ENCODE results near the gene CRELD2. TPM values are rescaled to one million over a fixed set of nuclear protein-coding genes. Genes with fewer than 3 reads are reported as not detected.
A peak's percentile ranks its signal among the peaks of the same experiment; 100 is the strongest.

The CRELD2 gene
- polyA plus RNA-seq, 2 of the 4 experiments (the other 2 are of a cell fraction) = 15.1 to 18.7 TPM

- TF ChIP-seq RARB (CRISPR knock-in tag; IDR thresholded peaks at IDR 0.05) (no peak), ZNF302 (CRISPR knock-in tag; IDR thresholded peaks at IDR 0.05) (no peak), FOSB (CRISPR knock-in tag; IDR thresholded peaks at IDR 0.05) (no peak), PHF8 (IDR thresholded peaks at IDR 0.05; ENCODE audit: borderline replicate concordance, low read depth) (no peak), HDAC2 (IDR thresholded peaks at IDR 0.05) (no peak), MYC (IDR thresholded peaks at IDR 0.05; ENCODE audit: borderline replicate concordance, low read length) (no peak)
Measured at GRCh38 chr22:49963647-49964026, 45.2 kb downstream of the CRELD2 start (continued).

GRCh38 chr22:49964136-49965090 lies 46.0 kb downstream of the CRELD2 start:
- Histone ChIP-seq H3K4me1 (peaks cover 40% of the 10 kb centered on the region), H3K4me2 (peak overlapping the region; percentile 93; the same call in 2 of the 3 replicates), H3K27ac (peak overlapping the region in 1 of 2 experiments; percentile 96; a peak in 3 of 6 replicates), H3K9me3 (no peaks in the 10 kb centered on the region), H3K4me3 (no peak overlapping the region)
- 70% methylated on average over 11 of the region's 19 CpGs for WGBS (ENCODE audit: missing lambda C conversion rate)
- TF ChIP-seq HOXA7 (CRISPR knock-in tag; IDR thresholded peaks at IDR 0.05) = 0 out of 2 replicates have a peak, but pooled peaks have one; percentile 3
- TF ChIP-seq JUN (IDR thresholded peaks at IDR 0.05) = no peak
- no peak for TF ChIP-seq ZC3H11A (IDR thresholded peaks at IDR 0.05)
- DNase-seq (ENCODE audit: low read depth in 1 of 2, low spot score in 1 of 2) = no peak
- no peak for ATAC-seq
- FAIRE-seq = no peak
- CTCF ChIA-PET = no interaction called here
- POLR2A ChIA-PET = no interaction called here

DNA sequence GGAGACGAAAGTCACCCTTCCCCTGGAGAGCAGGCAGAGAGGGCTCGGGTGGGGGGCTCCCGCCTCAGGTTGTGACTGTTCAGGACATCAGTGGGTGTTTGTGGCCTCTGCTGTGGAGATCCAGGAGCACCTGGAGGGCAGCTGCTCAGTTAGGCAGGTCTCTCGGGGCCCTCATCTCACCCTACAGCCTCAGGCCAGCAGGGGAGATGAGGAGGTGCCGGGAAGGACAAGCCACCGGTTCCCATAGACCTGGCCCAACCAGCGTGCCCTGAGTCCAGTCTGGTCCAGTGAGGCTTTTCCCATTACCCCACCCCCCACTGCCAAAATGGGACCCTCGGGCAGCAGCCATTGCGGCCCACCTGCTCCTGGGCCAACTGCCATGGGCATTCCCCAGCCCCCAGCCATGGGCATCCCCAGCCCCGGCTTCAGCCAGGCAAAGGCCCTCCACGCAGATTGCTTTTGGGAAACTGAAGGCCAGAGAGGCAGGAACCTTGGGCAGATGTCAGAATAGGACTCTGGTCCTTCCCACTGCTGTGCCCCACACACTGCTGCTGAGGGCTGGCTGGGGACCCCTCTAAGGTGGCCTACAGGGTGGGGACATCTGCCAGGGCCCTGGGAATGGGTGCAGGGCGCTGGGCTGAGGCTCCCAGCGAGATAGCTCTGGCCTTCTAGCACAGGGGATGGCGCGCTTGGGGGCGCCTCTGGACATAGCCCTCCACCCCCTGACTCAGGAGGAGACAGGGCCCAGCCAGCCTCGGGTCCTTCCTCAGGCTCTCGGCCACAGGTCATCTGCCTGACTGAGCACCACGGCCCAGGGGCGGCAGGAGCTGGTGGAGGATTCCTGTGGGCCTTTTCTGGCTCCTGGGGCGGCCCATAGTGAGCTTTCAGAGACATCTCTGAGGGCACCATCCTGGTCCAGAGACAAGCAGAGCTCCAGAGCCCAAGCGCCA lies 46.9 kb downstream of the CRELD2 start:
- no peak overlapping the region for H3K4me3 ChIP-seq
- peak overlapping the region in 1 of 2 experiments; percentile 96; a peak in 2 of 6 replicates for H3K27ac ChIP-seq
- DNase-seq (ENCODE audit: low read depth in 1 of 2, low spot score in 1 of 2) (no peak), ATAC-seq (no peak), FAIRE-seq (no peak)
- H3K4me2 ChIP-seq = no peak overlapping the region
- POLR2A ChIA-PET = no interaction called here
- no peaks in the 10 kb centered on the region for H3K9me3 ChIP-seq
- H3K4me1 ChIP-seq = peaks cover 46% of the 10 kb centered on the region
- TF ChIP-seq HOXB5 (CRISPR knock-in tag; IDR thresholded peaks at IDR 0.05) = no peak
- no peak for TF ChIP-seq MAFK (IDR thresholded peaks at IDR 0.05; ENCODE audit: partially characterized antibody)
- TF ChIP-seq NFE2L2 (conservative IDR thresholded peaks at IDR 0.05; ENCODE audit: low read length) = no peak
- no peak for TF ChIP-seq HEYL (CRISPR knock-in tag; IDR thresholded peaks at IDR 0.05)
- TF ChIP-seq FOSB (CRISPR knock-in tag; IDR thresholded peaks at IDR 0.05) = no peak
- TF ChIP-seq SREBF2 (IDR thresholded peaks at IDR 0.05) = no peak
- TF ChIP-seq EP300 (IDR thresholded peaks at IDR 0.05) = no peak
- no peak for TF ChIP-seq ZNF302 (CRISPR knock-in tag; IDR thresholded peaks at IDR 0.05)
- TF ChIP-seq JUN (IDR thresholded peaks at IDR 0.05) = no peak
- no peak for TF ChIP-seq CHD4 (IDR thresholded peaks at IDR 0.05; ENCODE audit: borderline replicate concordance)
- TF ChIP-seq, protein P1, sequence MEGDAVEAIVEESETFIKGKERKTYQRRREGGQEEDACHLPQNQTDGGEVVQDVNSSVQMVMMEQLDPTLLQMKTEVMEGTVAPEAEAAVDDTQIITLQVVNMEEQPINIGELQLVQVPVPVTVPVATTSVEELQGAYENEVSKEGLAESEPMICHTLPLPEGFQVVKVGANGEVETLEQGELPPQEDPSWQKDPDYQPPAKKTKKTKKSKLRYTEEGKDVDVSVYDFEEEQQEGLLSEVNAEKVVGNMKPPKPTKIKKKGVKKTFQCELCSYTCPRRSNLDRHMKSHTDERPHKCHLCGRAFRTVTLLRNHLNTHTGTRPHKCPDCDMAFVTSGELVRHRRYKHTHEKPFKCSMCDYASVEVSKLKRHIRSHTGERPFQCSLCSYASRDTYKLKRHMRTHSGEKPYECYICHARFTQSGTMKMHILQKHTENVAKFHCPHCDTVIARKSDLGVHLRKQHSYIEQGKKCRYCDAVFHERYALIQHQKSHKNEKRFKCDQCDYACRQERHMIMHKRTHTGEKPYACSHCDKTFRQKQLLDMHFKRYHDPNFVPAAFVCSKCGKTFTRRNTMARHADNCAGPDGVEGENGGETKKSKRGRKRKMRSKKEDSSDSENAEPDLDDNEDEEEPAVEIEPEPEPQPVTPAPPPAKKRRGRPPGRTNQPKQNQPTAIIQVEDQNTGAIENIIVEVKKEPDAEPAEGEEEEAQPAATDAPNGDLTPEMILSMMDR (IDR thresholded peaks at IDR 0.05) = no peak
- no peak for TF ChIP-seq REST (IDR thresholded peaks at IDR 0.05)
- no peak for TF ChIP-seq HOXB13 (CRISPR knock-in tag; IDR thresholded peaks at IDR 0.05; ENCODE audit: low read depth)
- TF ChIP-seq, protein P2, sequence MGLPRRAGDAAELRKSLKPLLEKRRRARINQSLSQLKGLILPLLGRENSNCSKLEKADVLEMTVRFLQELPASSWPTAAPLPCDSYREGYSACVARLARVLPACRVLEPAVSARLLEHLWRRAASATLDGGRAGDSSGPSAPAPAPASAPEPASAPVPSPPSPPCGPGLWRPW (IDR thresholded peaks at IDR 0.05) = no peak
- TF ChIP-seq RCOR1 (IDR thresholded peaks at IDR 0.05; ENCODE audit: low read depth, low read length) = no peak
- TF ChIP-seq, protein P3, sequence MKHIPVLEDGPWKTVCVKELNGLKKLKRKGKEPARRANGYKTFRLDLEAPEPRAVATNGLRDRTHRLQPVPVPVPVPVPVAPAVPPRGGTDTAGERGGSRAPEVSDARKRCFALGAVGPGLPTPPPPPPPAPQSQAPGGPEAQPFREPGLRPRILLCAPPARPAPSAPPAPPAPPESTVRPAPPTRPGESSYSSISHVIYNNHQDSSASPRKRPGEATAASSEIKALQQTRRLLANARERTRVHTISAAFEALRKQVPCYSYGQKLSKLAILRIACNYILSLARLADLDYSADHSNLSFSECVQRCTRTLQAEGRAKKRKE (CRISPR knock-in tag; IDR thresholded peaks at IDR 0.05; ENCODE audit: low read depth) = no peak
- no peak for TF ChIP-seq MAZ (IDR thresholded peaks at IDR 0.05; ENCODE audit: borderline replicate concordance, low read depth, low read length)
- TF ChIP-seq CHD2 (IDR thresholded peaks at IDR 0.05; ENCODE audit: low read length, partially characterized antibody) = no peak
- TF ChIP-seq, protein P4, sequence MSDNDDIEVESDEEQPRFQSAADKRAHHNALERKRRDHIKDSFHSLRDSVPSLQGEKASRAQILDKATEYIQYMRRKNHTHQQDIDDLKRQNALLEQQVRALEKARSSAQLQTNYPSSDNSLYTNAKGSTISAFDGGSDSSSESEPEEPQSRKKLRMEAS (IDR thresholded peaks at IDR 0.05) = no peak
- whole genome bisulfite sequencing (ENCODE audit: missing lambda C conversion rate) = 87% methylated on average over 7 of the region's 22 CpGs
- CTCF ChIA-PET = no interaction called here

Data from A549 (cell line).